CD4-positive, alpha-beta T cell treated with Interferon alpha-2 for 1 hour (primary cell): ENCODE measurements around the gene ERI3.
A peak's percentile ranks its signal among the peaks of the same experiment; 100 is the strongest.

Source experiments
- DNase-seq, 2 donors: peaks; one replicate each; pipeline ENCODE4 v3.0.0-alpha.2; 2020 to 2022

The ERI3 gene

GRCh38 chr1:44347280-44347679 is 7.8 kb downstream of the ERI3 start:
- no peak for DNase-seq

- DNase-seq, result no peak
Measured at GRCh38 chr1:44346878-44347277, 8.2 kb downstream of the ERI3 start.

- no peak for DNase-seq
Measured at GRCh38 chr1:44346184-44346583, 8.9 kb downstream of the ERI3 start.

- no peak for DNase-seq
Measured at GRCh38 chr1:44345187-44345775, 9.8 kb downstream of the ERI3 start.

GRCh38 chr1:44339731-44340130 is 15.3 kb downstream of the ERI3 start:
- no peak for DNase-seq

GRCh38 chr1:44338136-44338535 is 16.9 kb downstream of the ERI3 start:
- no peak for DNase-seq

GRCh38 chr1:44336668-44337067 is 18.4 kb downstream of the ERI3 start:
- no peak for DNase-seq

GRCh38 chr1:44334968-44335367 is 20.1 kb downstream of the ERI3 start:
- DNase-seq, result no peak

- no peak for DNase-seq
Measured at GRCh38 chr1:44333376-44333775, 21.7 kb downstream of the ERI3 start.

GRCh38 chr1:44332505-44332904 is 22.6 kb downstream of the ERI3 start:
- no peak for DNase-seq

- DNase-seq, result no peak
Measured at GRCh38 chr1:44330935-44331334, 24.1 kb downstream of the ERI3 start.

GRCh38 chr1:44328671-44329416 is 26.2 kb downstream of the ERI3 start:
- DNase-seq, result no peak

GRCh38 chr1:44327679-44328491 is 27.2 kb downstream of the ERI3 start:
- DNase-seq, result no peak

GRCh38 chr1:44326821-44327465 is 28.1 kb downstream of the ERI3 start:
- DNase-seq, result no peak

GRCh38 chr1:44326024-44326701 is 28.9 kb downstream of the ERI3 start:
- DNase-seq, result no peak

- DNase-seq, result no peak
Measured at GRCh38 chr1:44323947-44324346, 31.1 kb downstream of the ERI3 start.

- DNase-seq, result no peak
Measured at GRCh38 chr1:44322367-44322766, 32.7 kb downstream of the ERI3 start.

GRCh38 chr1:44321466-44321865 is 33.6 kb downstream of the ERI3 start:
- no peak for DNase-seq

- peak; percentile 40 to 57 for DNase-seq
Measured at GRCh38 chr1:44318097-44319088, 36.7 kb downstream of the ERI3 start.

GRCh38 chr1:44316231-44316759 is 38.8 kb downstream of the ERI3 start:
- DNase-seq, result no peak

- DNase-seq, result no peak
Measured at GRCh38 chr1:44315521-44315920, 39.5 kb downstream of the ERI3 start.
